Endothelial cell of umbilical vein (primary cell): Measurements from ENCODE around the gene MYO1B. TPM values are rescaled to one million over a fixed set of nuclear protein-coding genes. Genes with fewer than 3 reads are reported as not detected.

Source experiments
- BruUV-seq: library from RNA; stranded (reverse); fragments of 400-500 nt; replicated peaks from 2 replicates; lab custom pipeline; 2021; lab: Mats Ljungman, UMichigan
- CTCF ChIA-PET: fragments of 300-600, 350-600 bp; sonication (Branson Sonifier 250); formaldehyde crosslinking; loops from one replicate; lab custom pipeline; 2021; ENCODE audit warnings: antibody characterized with exemption, inconsistent platforms; lab: Charles Lee
- POLR2A ChIA-PET: fragments of 300-600, 350-600 bp; sonication (Branson Sonifier 250); formaldehyde crosslinking; loops from one replicate; lab custom pipeline; 2021; ENCODE audit warnings: antibody characterized with exemption, inconsistent platforms; lab: Charles Lee
- DNase-seq: peaks from one replicate; pipeline ENCODE4 v3.0.0-alpha.2; 2011; ENCODE audit warnings: low read depth, low spot score
- FAIRE-seq: peaks from 2 replicates; lab custom pipeline; 2011; peaks lifted over from hg19 to GRCh38; lab: Jason Lieb, UNC
- H2AFZ ChIP-seq: 2 replicates; pipeline ENCODE4 v1.6.0; 2012; ENCODE audit warnings: low read depth, low read length, control low read depth, inconsistent platforms
- H3K27ac ChIP-seq: 2 replicates; pipeline ENCODE4 v1.5.1; 2011; ENCODE audit warnings: low read depth, mild to moderate bottlenecking, control low read depth, low read length, moderate library complexity; ENCODE audit not compliant: insufficient read depth
- H3K27me3 ChIP-seq, 2 experiments: 2 replicates each; pipeline versions ENCODE4 v1.6.0 to v1.6.1; 2011; ENCODE audit warnings: low read length in 2 of 2, mixed read lengths in 1 of 2; ENCODE audit not compliant: control insufficient read depth in 2 of 2, insufficient read depth in 2 of 2
- H3K36me3 ChIP-seq, 2 experiments: 2 replicates in 1 of 2; 3 replicates in 1 of 2; pipeline ENCODE4 v1.5.1; 2011; ENCODE audit warnings: low read length in 2 of 2, mild to moderate bottlenecking in 1 of 2, moderate library complexity in 1 of 2; ENCODE audit not compliant: control insufficient read depth in 2 of 2, insufficient read depth in 2 of 2; ENCODE audit errors: extremely low read depth in 1 of 2
- H3K4me1 ChIP-seq: 3 replicates; pipeline ENCODE4 v1.5.1; 2011; ENCODE audit warnings: mild to moderate bottlenecking, low read length; ENCODE audit not compliant: control insufficient read depth, insufficient read depth; ENCODE audit errors: extremely low read depth
- H3K4me2 ChIP-seq: 2 replicates; pipeline ENCODE4 v1.6.1; 2011; ENCODE audit warnings: low read length, control low read depth, mixed read lengths; ENCODE audit not compliant: insufficient read depth
- H3K4me3 ChIP-seq, 3 experiments: fragments of 200-600 bp in 1 of 3; sonication (generic), shearing (Covaris generic) in 1 of 3; replicated peaks in 1 of 3; 2 replicates each; pipeline ENCODE4 v1.5.1; 2011 to 2016; ENCODE audit warnings: control low read depth in 3 of 3, low read length in 3 of 3, mild to moderate bottlenecking in 2 of 3, inconsistent platforms in 1 of 3, low read depth in 1 of 3, moderate library complexity in 1 of 3; ENCODE audit not compliant: insufficient read depth in 1 of 3
- H3K79me2 ChIP-seq: 2 replicates; pipeline ENCODE4 v1.6.0; 2012; ENCODE audit warnings: low read length, inconsistent platforms; ENCODE audit not compliant: control insufficient read depth, insufficient read depth
- H3K9ac ChIP-seq: replicated peaks from 2 replicates; pipeline ENCODE3; 2011; ENCODE audit warnings: low read length, control low read depth; ENCODE audit not compliant: insufficient read depth; ENCODE audit errors: extremely low read depth
- H3K9me1 ChIP-seq: replicated peaks from 3 replicates; pipeline ENCODE4 v1.6.0; 2011; ENCODE audit warnings: mild to moderate bottlenecking, low read length; ENCODE audit not compliant: control insufficient read depth, insufficient read depth; ENCODE audit errors: extremely low read depth
- H3K9me3 ChIP-seq: replicated peaks from 2 replicates; pipeline ENCODE4 v1.5.1; 2012; ENCODE audit warnings: low read length, inconsistent platforms; ENCODE audit not compliant: control insufficient read depth, insufficient read depth
- H4K20me1 ChIP-seq: replicated peaks from 2 replicates; pipeline ENCODE3; 2011; ENCODE audit warnings: mild to moderate bottlenecking, low read length; ENCODE audit not compliant: control insufficient read depth, insufficient read depth; ENCODE audit errors: extremely low read depth
- CTCF ChIP-seq, 2 donors: IDR thresholded peaks; 1 replicate in 1 of 2; 2 replicates in 1 of 2; pipeline ENCODE4 v1.5.1; 2011; ENCODE audit warnings: low read length in 2 of 2, mild to moderate bottlenecking in 2 of 2, moderate library complexity in 2 of 2, control low read depth in 1 of 2, inconsistent platforms in 1 of 2, low read depth in 1 of 2; ENCODE audit not compliant: insufficient read depth in 1 of 2; ENCODE audit errors: extremely low read depth in 1 of 2
- EZH2 ChIP-seq: IDR thresholded peaks from 2 replicates; pipeline ENCODE4 v1.6.1; 2012; ENCODE audit warnings: borderline replicate concordance, low read depth, mild to moderate bottlenecking, moderate library complexity, low read length, inconsistent platforms; ENCODE audit not compliant: severe bottlenecking
- FOS ChIP-seq: IDR thresholded peaks from 2 replicates; pipeline ENCODE4 v1.6.1; 2011; ENCODE audit warnings: mild to moderate bottlenecking, low read length, moderate library complexity, borderline replicate concordance; ENCODE audit not compliant: insufficient read depth
- GATA2 ChIP-seq: IDR thresholded peaks from 2 replicates; pipeline ENCODE4 v1.7.0; 2011; ENCODE audit warnings: low read depth, mild to moderate bottlenecking, moderate library complexity, mixed read lengths, low read length; ENCODE audit not compliant: insufficient read length, insufficient read depth
- JUN ChIP-seq: IDR thresholded peaks from 2 replicates; pipeline ENCODE4 v1.6.1; 2011; ENCODE audit warnings: borderline replicate concordance, low read depth; ENCODE audit not compliant: insufficient read length, insufficient read depth
- MAX ChIP-seq: IDR thresholded peaks from 2 replicates; pipeline ENCODE4 v1.6.1; 2011; ENCODE audit not compliant: insufficient read depth, insufficient read length
- MYC ChIP-seq: IDR thresholded peaks from one replicate; pipeline ENCODE4 v1.6.1; 2011; ENCODE audit warnings: mild to moderate bottlenecking, low read depth, low read length
- POLR2A ChIP-seq: IDR thresholded peaks from 2 replicates; pipeline ENCODE4 v1.6.1; 2012; ENCODE audit warnings: low read depth, mild to moderate bottlenecking, control low read depth, low read length
- POLR2AphosphoS5 ChIP-seq: IDR thresholded peaks from 2 replicates; pipeline ENCODE4 v1.6.1; 2012; ENCODE audit warnings: low read depth, mild to moderate bottlenecking, control low read depth, low read length, moderate library complexity; ENCODE audit not compliant: insufficient read depth
- dilution Hi-C: fragments of 300-500 bp; cut with MboI; formaldehyde crosslinking; loops from one replicate; pipeline ENCODE4 v1.15.0; 2019; ENCODE audit warnings: low sequenced_read_pairs; ENCODE audit not compliant: extremely low pct_ligation_motif_present
- intact Hi-C: fragments of 100-400 bp; cut with micrococcal nuclease; formaldehyde crosslinking; loops from one replicate; pipeline ENCODE4 v1.10.0; 2022
- polyA plus RNA-seq, 4 experiments: library from polyadenylated mRNA; depleted of rRNA in 3 of 4; stranded (reverse) in 3 of 4; unstranded in 1 of 4; fragments of >200 nt; gene quantifications; 2 replicates each; pipeline versions ENCODE4 v1.2.1 to v1.2.3, GENCODE V29; 2011 to 2012; ENCODE audit warnings: missing spikeins in 1 of 4
- total RNA-seq: library from RNA; stranded (reverse); gene quantifications from 2 replicates; pipeline ENCODE4 v1.2.3, GENCODE V29; 2021

The MYO1B gene
- total and polyA plus RNA-seq, 2 donors (not counting 3 experiments of a cell fraction or from before 2014, with no cell fraction given), result 8.7 to 51.1 TPM

- H3K4me1 ChIP-seq, result peaks cover 3% of the 10 kb centered on the region
- H3K4me2 ChIP-seq, result no peak overlapping the region
- POLR2A ChIA-PET, result no interaction called here
- no peak overlapping the region for H3K9ac ChIP-seq
- CTCF ChIA-PET, result interaction anchor here (1.5 kb wide), 1 partner anchor 139 kb away, joined by 3 read pairs; no protein-coding TSS in a partner anchor
- H3K4me3 ChIP-seq, result no peak overlapping the region
- no TSS peak for BruUV-seq
- H3K9me3 ChIP-seq, result no peaks in the 10 kb centered on the region
- no peaks in the 10 kb centered on the region for H3K36me3 ChIP-seq
- TF ChIP-seq MAX (no peak), CTCF (IDR thresholded peaks at IDR 0.05; ENCODE audit: extremely low read depth in 1 of 2, insufficient read depth in 1 of 2, low read depth in 1 of 2, low read length in 2 of 2) (no peak), FOS (no peak), JUN (no peak), MYC (no peak), GATA2 (no peak), EZH2 (no peak), POLR2A (no peak), POLR2AphosphoS5 (no peak)
- dilution Hi-C loops, result no loop called here
- no peak overlapping the region for H2AFZ ChIP-seq
- intact Hi-C loops, result no loop called here
- H4K20me1 ChIP-seq, result no peaks in the 10 kb centered on the region
- no peaks in the 10 kb centered on the region for H3K79me2 ChIP-seq
- no peaks in the 10 kb centered on the region for H3K27me3 ChIP-seq
- FAIRE-seq (no peak), DNase-seq (no peak)
- H3K9me1 ChIP-seq, result no peaks in the 10 kb centered on the region
- H3K27ac ChIP-seq, result no peak overlapping the region
These were observed 112.5 kb downstream of the MYO1B start for GRCh38 chr2:191357678-191358077.
